ENCODE results near the gene TUBB2B.
"Not testable (repeated sequence)": the region's sequence is repeated elsewhere in the genome, so short reads cannot be mapped to it uniquely, and the experiment has no call there.

Gene TUBB2B

GRCh38 chr6:3258720-3259490 lies 31.5 kb upstream of the TUBB2B start, which contains the start of gene PSMG4:
PSMG4 (plus strand) TSS chr6:3258947; CDS start chr6:3259023, 76 bp downstream.
- peak; percentile 97 for DNase-seq (ENCODE audit: low read depth, low spot score)

DNA sequence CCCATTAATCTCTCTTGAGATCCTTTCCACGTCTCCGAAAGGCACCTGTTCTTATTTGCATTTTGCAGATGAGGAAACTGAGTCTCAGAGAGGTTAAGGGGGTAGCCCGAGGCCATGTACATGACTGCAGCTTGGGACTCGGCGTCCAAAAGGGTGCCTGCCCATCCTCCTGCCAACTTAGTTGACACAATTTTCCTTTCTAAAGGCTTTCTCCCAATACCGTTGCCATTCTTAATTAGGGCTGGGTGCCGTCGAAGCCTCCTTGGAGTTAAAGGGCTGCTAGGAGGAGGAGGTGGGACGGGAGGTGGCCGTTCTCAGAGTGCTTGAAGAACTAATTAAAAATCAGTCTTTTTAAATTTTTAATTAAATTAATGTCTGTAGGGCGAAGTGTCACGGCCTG lies 30.7 kb upstream of the TUBB2B start:
- DNase-seq (ENCODE audit: low read depth, low spot score), result no peak

GRCh38 chr6:3253597-3253961 lies 26.1 kb upstream of the TUBB2B start:
- no peak for DNase-seq (ENCODE audit: low read depth, low spot score)

- DNase-seq (ENCODE audit: low read depth, low spot score), result no peak
These were observed 25.6 kb upstream of the TUBB2B start for GRCh38 chr6:3252861-3253596.

- no peak for DNase-seq (ENCODE audit: low read depth, low spot score)
These were observed 24.9 kb upstream of the TUBB2B start for GRCh38 chr6:3252369-3252768.

GRCh38 chr6:3251462-3252314 lies 24.2 kb upstream of the TUBB2B start:
- DNase-seq (ENCODE audit: low read depth, low spot score), result peak; percentile 93

DNA sequence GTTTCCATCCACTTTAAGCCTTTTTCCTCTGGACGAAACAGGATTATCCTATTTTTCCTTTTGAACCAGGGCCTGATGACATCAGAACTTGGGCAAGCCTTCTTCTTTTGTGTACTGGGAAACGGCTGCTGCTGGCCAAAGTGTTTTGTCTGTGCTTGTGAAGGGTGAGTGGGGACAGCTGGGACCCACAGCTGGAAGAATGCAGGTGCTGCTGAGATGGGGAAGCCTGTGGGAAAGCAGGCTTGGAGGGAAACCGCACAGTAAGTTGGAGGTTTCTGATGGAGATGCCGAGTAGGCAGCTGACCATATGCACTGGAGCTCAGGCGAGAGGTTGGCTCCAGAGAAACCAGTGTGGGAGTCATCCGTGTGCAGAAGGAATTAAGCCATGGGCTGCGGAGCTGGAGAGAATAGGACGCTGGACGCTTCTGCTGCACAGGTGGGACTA lies 22.8 kb upstream of the TUBB2B start:
- DNase-seq (ENCODE audit: low read depth, low spot score), result peak; percentile 17

DNA sequence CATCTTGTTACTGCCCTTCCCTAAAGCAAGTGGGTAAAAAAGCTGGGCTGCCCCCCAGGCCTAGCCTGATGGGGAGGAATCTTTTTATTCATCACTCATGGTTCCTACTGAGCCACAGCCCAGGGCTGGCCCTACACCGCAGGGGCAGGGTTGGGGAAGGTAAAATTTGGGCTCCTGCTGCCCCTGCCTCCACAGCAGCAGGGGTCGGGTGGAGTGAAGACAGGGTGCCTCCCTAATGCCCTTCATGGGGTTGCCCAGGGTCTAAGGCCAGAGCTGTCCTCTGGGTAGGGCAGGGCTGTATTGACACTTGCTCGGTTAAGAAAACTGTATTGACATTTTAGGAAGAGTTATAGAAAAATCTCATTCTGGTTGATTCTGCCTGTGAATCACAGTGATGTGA lies 22.4 kb upstream of the TUBB2B start:
- no peak for DNase-seq (ENCODE audit: low read depth, low spot score)

GRCh38 chr6:3247255-3248146 lies 20.0 kb upstream of the TUBB2B start:
- peak; percentile 96 for DNase-seq (ENCODE audit: low read depth, low spot score)

DNA sequence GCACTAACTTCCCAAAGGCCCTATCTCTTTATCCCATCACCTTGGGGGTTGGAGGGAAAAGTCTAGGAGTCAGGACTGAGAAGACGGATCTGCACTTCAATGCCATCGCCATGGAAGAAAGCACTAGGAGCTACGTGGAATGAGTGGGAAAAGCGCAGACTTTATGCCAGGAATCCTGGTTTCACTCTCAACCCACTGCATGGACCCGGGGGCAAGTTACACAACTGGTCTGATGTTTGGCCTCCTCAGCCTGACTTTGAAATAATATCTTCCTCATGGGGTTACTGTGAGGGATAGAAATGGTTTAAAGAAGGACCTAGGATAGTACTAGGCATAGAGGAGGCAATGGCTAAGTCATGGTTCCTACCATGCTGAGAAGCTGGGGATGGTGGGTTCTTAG lies 17.8 kb upstream of the TUBB2B start:
- DNase-seq (ENCODE audit: low read depth, low spot score), result no peak

- DNase-seq (ENCODE audit: low read depth, low spot score), result not testable (repeated sequence)
These were observed 17.3 kb upstream of the TUBB2B start for GRCh38 chr6:3244832-3245161.

GRCh38 chr6:3244003-3244831 lies 16.8 kb upstream of the TUBB2B start:
- no peak for DNase-seq (ENCODE audit: low read depth, low spot score)

GRCh38 chr6:3242768-3243167 lies 15.3 kb upstream of the TUBB2B start:
- DNase-seq (ENCODE audit: low read depth, low spot score), result no peak

- not testable (repeated sequence) for DNase-seq (ENCODE audit: low read depth, low spot score)
These were observed 14.3 kb upstream of the TUBB2B start for GRCh38 chr6:3241745-3242144.

GRCh38 chr6:3240595-3240994 lies 13.1 kb upstream of the TUBB2B start:
- DNase-seq (ENCODE audit: low read depth, low spot score), result no peak

- DNase-seq (ENCODE audit: low read depth, low spot score), result no peak
These were observed 11.8 kb upstream of the TUBB2B start for GRCh38 chr6:3239110-3239830.

GRCh38 chr6:3237761-3238662 lies 10.6 kb upstream of the TUBB2B start:
- DNase-seq (ENCODE audit: low read depth, low spot score), result no peak

DNA sequence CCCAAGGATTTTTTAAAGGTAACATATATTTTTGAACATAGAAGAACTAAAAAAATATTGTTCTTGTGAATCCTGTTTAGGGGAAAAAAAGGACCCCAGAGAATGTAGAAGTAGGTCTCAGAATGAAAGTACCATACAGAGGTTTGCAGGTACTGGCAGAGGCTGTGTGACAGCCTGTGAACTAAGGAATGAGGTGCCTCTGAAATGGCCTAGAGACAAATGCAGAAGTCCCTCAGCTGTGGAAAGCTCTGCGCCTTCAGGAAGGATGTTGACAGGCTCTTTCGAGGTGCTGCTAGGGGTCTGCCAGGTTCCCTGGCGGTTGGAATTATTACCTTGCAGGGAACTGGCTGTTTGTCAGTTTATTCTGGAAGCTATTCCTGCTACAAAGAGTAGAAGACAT lies 8.6 kb upstream of the TUBB2B start:
- DNase-seq (ENCODE audit: low read depth, low spot score), result no peak

DNA sequence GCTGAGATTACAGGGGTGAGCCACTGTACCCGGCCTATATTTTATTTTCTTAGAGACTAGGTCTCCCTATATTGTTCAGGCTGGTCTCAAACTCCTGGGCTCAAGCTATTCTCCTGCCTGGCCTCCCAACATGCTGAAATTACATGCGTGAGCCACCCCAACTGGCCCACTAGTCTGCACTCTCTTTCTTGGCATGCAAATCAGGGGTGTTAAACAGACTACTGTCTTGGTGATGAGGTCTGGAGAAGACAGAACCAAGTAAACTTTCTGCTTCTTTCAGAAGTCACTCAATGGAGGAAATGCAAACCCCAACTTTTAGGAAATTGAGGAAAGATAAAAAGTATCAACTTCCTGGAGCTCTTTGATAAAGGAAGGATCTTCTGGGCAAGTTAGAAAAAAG lies 8.0 kb upstream of the TUBB2B start:
- DNase-seq (ENCODE audit: low read depth, low spot score), result no peak

Data from astrocyte of the hippocampus (primary cell).